ENCODE results near the gene BSND. TPM values are rescaled to one million over a fixed set of nuclear protein-coding genes. Genes with fewer than 3 reads are reported as not detected.
"Not testable (repeated sequence)": the region's sequence is repeated elsewhere in the genome, so short reads cannot be mapped to it uniquely, and the experiment has no call there.

The BSND gene
- total RNA-seq, result not detected in 2 replicates

GRCh38 chr1:54998677-54999076 lies at the start of gene BSND:
BSND (plus strand) TSS chr1:54998933; CDS start chr1:54999187, 254 bp downstream.
- intact Hi-C loops (cut with micrococcal nuclease), result no loop called here

DNA sequence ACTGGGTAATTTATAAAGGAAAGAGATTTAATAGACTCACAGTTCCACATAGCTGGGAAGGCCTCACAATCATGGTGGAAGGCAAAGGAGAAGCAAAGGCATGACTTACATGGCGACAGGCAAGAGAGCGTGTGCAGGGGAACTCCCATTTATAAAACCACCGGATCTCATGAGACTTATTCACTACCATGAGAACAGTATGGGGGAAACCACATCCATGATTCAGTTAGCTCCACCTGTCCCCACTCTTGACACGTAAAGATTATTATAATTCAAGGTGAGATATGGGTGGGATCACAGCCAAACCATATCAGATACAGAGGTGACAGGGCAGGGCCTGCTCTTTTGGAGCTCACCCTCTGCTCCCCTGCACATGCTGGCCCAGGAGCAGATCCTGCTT lies 49.7 kb upstream of the BSND start:
- intact Hi-C loops (cut with micrococcal nuclease), result no loop called here

GRCh38 chr1:54950006-54950368 lies 48.7 kb upstream of the BSND start:
- intact Hi-C loops (cut with micrococcal nuclease), result loop anchor here (1.0 kb wide), 3 partner anchors 46 to 327 kb away; no protein-coding TSS in a partner anchor

DNA sequence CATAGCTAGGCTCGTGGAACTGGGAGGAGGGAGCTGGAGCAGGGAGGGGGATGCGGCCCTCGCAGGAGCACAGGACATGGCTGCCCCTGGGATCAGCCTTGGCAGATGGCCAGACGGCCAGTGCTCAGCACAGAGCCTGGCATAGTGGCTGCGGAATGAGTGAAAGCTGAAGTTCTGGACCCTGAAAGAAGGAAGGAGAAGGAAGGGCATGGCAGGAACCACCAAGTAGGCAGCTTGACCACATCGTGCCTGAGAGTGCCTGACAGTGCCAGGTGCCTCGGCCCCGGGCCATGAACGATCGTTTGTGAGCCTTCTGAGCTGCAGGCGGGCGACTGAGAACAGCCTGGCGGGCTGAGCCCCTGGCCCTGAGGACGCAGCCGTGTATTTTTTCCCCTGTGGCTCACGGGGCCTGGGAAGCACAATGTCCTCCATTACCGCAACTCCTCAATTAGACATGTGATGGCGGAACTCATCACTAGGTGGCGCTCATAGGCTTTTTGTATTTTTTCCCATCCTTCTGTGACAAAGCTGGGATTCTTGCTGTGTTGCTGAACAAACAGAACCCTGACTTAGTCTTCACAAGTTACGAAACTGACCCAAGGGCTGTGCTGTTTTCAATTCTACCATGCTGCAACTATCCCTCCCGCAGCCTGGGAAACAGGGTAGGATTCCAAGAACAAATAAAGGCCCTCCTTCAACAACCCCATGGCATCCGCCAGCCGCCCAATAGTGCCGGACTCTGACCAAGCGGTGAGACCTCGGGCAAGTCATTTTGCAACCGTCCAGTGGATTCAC lies 48.2 kb upstream of the BSND start:
- intact Hi-C loops (cut with micrococcal nuclease), result loop anchor here (1.0 kb wide), 3 partner anchors 46 to 327 kb away; no protein-coding TSS in a partner anchor

DNA sequence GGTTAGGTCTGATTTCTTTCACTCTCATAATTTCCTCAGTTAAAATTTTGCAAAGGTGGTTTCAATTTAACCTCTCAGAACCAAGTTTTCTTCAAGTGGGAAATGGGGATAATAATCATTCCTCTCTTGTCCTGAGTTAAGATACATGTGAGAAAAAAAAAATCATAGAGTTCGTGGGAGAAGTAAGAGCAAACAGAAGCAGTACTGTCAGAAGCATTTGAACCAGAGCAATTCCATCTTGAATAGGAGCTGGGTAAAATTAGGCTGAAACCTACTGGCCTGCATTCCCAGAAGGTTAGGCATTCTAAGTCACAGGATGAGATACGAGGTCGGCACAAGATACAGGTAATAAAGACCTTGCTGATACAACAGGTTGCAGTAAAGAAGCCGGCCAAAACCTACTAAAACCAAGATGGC lies 46.9 kb upstream of the BSND start:
- intact Hi-C loops (cut with micrococcal nuclease), result no loop called here

DNA sequence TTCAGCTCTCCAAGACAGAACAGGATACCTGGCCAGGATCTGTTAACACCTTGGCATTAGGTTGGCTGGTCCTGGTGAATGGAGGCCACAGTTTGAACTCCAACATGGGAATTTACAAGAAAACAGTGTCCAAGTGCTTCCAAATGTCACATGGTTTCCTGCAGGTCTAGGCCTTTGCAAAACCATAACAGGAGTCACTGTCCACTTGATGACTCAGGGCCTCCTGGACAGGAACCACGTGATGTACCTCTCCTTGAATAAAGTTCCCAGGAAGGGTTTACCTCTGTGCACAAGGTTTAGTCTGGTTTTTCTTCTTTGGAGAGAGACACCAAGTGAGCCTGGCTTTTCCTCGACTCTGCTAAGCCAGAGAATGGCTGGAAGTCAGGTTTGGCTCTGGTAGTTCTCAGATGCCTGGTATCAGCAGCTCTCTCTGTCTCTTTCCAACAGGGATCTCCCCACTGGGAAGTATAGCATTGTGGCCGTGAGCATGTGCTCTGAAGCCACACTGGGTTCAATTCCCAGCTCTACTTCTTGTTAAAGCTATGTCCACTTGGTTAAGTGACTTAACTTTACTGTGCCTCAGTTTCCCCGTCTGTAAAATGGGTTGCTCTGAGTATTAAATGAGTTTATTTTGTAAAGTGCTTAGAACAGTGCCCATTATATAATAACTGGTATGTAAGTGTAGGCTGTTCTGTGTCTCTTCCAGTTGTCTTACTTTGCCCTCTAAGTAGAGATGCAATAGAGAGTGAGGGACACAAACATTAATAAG lies 45.6 kb upstream of the BSND start:
- intact Hi-C loops (cut with micrococcal nuclease), result no loop called here

- intact Hi-C loops (cut with micrococcal nuclease), result no loop called here
Measured at GRCh38 chr1:54953846-54954245, 44.9 kb upstream of the BSND start.

- intact Hi-C loops (cut with micrococcal nuclease), result no loop called here
Measured at GRCh38 chr1:54955359-54955758, 43.4 kb upstream of the BSND start.

GRCh38 chr1:54956726-54957125 lies 42.0 kb upstream of the BSND start:
- intact Hi-C loops (cut with micrococcal nuclease), result no loop called here

DNA sequence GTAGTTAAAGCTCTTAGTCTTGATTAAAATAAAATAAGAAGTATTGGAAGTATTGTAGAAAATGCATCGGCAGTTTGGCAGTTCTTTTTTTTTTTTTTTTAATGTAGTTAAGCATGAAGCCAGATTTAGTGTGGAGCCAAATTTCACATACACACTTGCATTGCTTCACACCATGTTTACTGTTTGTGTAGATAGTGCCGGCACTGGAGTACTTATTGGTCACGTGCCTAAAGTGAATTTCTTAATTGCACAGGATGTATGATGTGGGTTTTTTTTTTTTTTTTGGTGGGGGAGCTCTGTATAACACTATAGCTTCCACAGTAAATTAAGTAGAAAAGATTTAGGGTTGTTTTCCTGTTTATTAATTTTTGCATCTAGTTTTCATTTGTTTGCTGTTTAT lies 39.5 kb upstream of the BSND start:
- intact Hi-C loops (cut with micrococcal nuclease), result no loop called here

GRCh38 chr1:54962612-54963395 lies 35.9 kb upstream of the BSND start:
- intact Hi-C loops (cut with micrococcal nuclease), result no loop called here

DNA sequence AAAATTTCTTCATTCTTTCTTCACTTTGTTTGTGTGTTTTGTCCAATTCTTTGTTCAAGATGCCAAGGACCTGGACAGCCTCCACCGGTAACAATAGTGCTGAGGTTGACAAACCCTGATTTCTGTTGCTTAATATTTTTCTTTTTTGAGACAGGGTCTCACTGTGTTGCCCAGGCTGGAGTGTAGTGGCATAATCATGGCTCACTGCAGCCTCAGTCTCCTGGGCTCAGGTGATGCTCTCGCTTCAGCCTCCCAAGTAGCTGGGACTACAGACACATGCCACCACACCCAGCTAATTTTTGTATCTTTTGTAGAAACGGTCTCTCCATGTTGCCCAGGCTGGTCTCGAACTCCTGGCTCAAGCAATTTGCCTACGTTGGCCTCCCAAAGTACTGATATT lies 34.9 kb upstream of the BSND start:
- intact Hi-C loops (cut with micrococcal nuclease), result not testable (repeated sequence)

- intact Hi-C loops (cut with micrococcal nuclease), result loop anchor here (2.0 kb wide), 1 partner anchor 21 kb away; no protein-coding TSS in a partner anchor
Measured at GRCh38 chr1:54965624-54966340, 33.0 kb upstream of the BSND start.

- intact Hi-C loops (cut with micrococcal nuclease), result loop anchor here (2.0 kb wide), 1 partner anchor 19 kb away; no protein-coding TSS in a partner anchor
Measured at GRCh38 chr1:54967372-54967771, 31.4 kb upstream of the BSND start.

DNA sequence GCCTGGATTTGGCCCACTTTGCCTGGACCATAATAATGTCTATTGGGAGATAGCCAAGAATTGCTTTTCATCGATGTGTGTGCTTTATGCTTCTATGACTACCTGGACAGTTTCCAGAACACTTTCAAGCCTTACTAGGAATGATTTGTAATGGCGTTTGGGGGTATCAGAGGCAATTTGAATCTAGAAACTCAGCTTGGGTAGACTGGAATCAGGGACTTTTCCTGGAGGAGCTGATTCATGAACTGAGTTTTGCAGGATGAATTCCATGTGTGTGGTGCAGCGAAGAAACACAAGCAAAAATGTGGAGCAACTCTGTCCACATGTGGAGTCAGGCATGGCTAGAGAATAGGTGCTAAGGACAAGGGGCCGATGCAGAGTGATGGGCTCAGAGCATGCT lies 30.2 kb upstream of the BSND start:
- intact Hi-C loops (cut with micrococcal nuclease), result no loop called here

DNA sequence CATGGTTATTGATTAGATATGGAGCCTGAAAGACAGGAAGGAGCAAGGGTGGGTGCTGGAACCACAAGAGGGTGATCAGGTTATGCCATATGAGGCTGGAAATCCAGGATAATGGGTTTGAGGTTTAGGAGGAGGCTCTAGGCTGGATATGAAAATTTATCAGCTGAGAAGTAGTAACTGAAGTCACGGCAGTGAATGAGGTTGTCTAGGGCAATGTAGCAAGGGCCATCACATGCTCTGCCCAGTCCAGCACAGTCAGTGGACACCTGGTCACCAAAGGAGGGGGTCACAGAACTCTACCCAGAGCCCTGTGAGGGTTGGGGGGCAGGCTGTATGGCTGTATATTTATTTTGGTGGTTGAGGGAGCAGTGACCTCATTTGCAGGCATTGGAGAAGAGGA lies 28.9 kb upstream of the BSND start:
- intact Hi-C loops (cut with micrococcal nuclease), result no loop called here

GRCh38 chr1:54970901-54971300 lies 27.8 kb upstream of the BSND start:
- intact Hi-C loops (cut with micrococcal nuclease), result no loop called here

- intact Hi-C loops (cut with micrococcal nuclease), result no loop called here
Measured at GRCh38 chr1:54971317-54971791, 27.4 kb upstream of the BSND start.

- intact Hi-C loops (cut with micrococcal nuclease), result no loop called here
Measured at GRCh38 chr1:54972436-54972835, 26.3 kb upstream of the BSND start.

DNA sequence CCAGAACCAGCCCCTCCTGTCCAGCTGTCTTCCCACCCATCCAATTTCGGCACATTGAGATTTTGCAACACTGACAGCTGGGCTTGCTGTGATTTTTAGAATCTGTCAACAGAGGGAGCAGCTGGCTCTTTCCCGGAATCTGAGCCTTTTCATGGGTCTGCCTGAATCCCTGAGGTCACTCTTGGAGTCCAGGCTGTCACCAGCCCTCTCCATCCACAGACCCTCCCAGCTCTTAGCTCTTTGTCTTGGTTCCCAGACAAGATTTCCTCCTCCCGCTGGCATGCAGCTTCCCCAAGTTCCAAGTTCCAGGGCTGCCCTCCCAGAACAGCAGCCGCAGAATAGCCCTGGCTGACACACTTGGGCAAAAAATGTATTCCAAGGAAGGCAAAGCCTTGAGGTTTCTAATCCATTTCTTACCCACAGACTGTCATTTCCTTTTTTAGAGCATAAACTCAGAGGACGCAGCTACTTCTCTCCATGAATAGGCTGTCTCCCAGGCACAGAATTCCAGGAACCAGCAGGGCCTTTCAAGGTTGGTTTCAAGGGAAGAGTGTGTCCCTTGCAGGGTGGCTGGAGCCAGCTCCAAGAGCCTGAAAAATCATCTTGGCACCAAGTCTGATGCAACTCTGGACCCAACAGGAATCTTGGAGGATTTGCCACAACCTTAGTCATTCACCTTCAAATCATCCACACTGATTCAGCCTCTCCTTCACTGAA lies 25.4 kb upstream of the BSND start:
- intact Hi-C loops (cut with micrococcal nuclease), result no loop called here

All from T-helper 1 cell treated with Interleukin-12 subunit alpha and Interleukin-12 subunit beta and Interleukin-4 antibody, amounts not matched to agents 30 ng/mL and 1 ng/mL, for 36 hours (primary cell).